Astrocyte (in vitro differentiated cells and primary cell): ENCODE results near the gene C16orf54. TPM values are rescaled to one million over a fixed set of nuclear protein-coding genes. Genes with fewer than 3 reads are reported as not detected.
A peak's percentile ranks its signal among the peaks of the same experiment; 100 is the strongest.
"Not testable (repeated sequence)": the region's sequence is repeated elsewhere in the genome, so short reads cannot be mapped to it uniquely, and the experiment has no call there.

ENCODE experiments used
- DNase-seq: peaks from one replicate; pipeline ENCODE4 v3.0.0-alpha.2; 2010; ENCODE audit warnings: low read depth
- FAIRE-seq: peaks from 2 replicates; lab custom pipeline; 2011; peaks lifted over from hg19 to GRCh38; lab: Jason Lieb, UNC
- H2AFZ ChIP-seq: 2 replicates; pipeline ENCODE4 v1.6.0; 2012; ENCODE audit warnings: low read depth, low read length, inconsistent platforms
- H3K27ac ChIP-seq: 2 replicates; pipeline ENCODE4 v1.5.1; 2011; ENCODE audit warnings: low read depth, low read length, inconsistent platforms
- H3K27me3 ChIP-seq: 2 replicates; pipeline ENCODE4 v1.6.0; 2011; ENCODE audit warnings: low read length, inconsistent platforms; ENCODE audit not compliant: insufficient read depth
- H3K36me3 ChIP-seq: 2 replicates; pipeline ENCODE4 v1.5.1; 2011; ENCODE audit warnings: low read length, inconsistent platforms; ENCODE audit not compliant: insufficient read depth
- H3K4me1 ChIP-seq: 2 replicates; pipeline ENCODE4 v1.5.1; 2011; ENCODE audit warnings: low read length, inconsistent platforms; ENCODE audit not compliant: insufficient read depth
- H3K4me2 ChIP-seq: 2 replicates; pipeline ENCODE4 v1.6.0; 2012; ENCODE audit warnings: low read length, inconsistent platforms
- H3K4me3 ChIP-seq: 2 replicates; pipeline ENCODE4 v1.5.1; 2011; ENCODE audit warnings: low read depth, mild to moderate bottlenecking, low read length, inconsistent platforms; ENCODE audit not compliant: insufficient read depth
- H3K79me2 ChIP-seq: 2 replicates; pipeline ENCODE4 v1.6.0; 2012; ENCODE audit warnings: mild to moderate bottlenecking, low read length, inconsistent platforms; ENCODE audit not compliant: insufficient read depth
- H3K9ac ChIP-seq: 2 replicates; pipeline ENCODE4 v1.6.0; 2012; ENCODE audit warnings: mild to moderate bottlenecking, low read length, inconsistent platforms
- H3K9me3 ChIP-seq: 2 replicates; pipeline ENCODE4 v1.5.1; 2012; ENCODE audit warnings: low read depth, mild to moderate bottlenecking, low read length, inconsistent platforms; ENCODE audit not compliant: insufficient read depth
- H4K20me1 ChIP-seq: 2 replicates; pipeline ENCODE4 v1.6.0; 2012; ENCODE audit warnings: low read length, inconsistent platforms; ENCODE audit not compliant: insufficient read depth
- H3K27ac Mint-ChIP-seq: one replicate; pipeline ENCODE4 v1.8.0; 2021; ENCODE audit warnings: mild to moderate bottlenecking, mixed read lengths; ENCODE audit not compliant: unreplicated experiment
- H3K27me3 Mint-ChIP-seq: one replicate; pipeline ENCODE4 v1.8.0; 2021; ENCODE audit warnings: low read depth, mixed read lengths; ENCODE audit not compliant: unreplicated experiment
- H3K36me3 Mint-ChIP-seq: one replicate; pipeline ENCODE4 v1.8.0; 2021; ENCODE audit warnings: low read depth, mixed read lengths; ENCODE audit not compliant: unreplicated experiment
- H3K4me1 Mint-ChIP-seq: one replicate; pipeline ENCODE4 v1.8.0; 2021; ENCODE audit warnings: low read depth, mixed read lengths; ENCODE audit not compliant: unreplicated experiment
- H3K4me3 Mint-ChIP-seq: one replicate; pipeline ENCODE4 v1.8.0; 2021; ENCODE audit warnings: mild to moderate bottlenecking, moderate library complexity, mixed read lengths; ENCODE audit not compliant: unreplicated experiment
- H3K9me3 Mint-ChIP-seq: one replicate; pipeline ENCODE4 v1.8.0; 2021; ENCODE audit warnings: mild to moderate bottlenecking, mixed read lengths; ENCODE audit not compliant: unreplicated experiment
- EZH2 ChIP-seq: IDR thresholded peaks from 2 replicates; pipeline ENCODE4 v1.6.1; 2012; ENCODE audit warnings: mild to moderate bottlenecking, low read length, inconsistent platforms; ENCODE audit not compliant: insufficient read depth
- total RNA-seq: library from RNA; stranded (reverse); gene quantifications from 2 replicates; pipeline ENCODE4 v1.2.1, GENCODE V29; 2021
- TF ChIP-seq, protein P1 (sequence below): IDR thresholded peaks from 2 replicates; pipeline ENCODE4 v1.5.1; 2011; ENCODE audit warnings: low read depth, mild to moderate bottlenecking, inconsistent platforms, low read length, moderate library complexity; ENCODE audit not compliant: insufficient read depth

Gene C16orf54
- total RNA-seq, 1 donor from 2014 or later = not detected

DNA sequence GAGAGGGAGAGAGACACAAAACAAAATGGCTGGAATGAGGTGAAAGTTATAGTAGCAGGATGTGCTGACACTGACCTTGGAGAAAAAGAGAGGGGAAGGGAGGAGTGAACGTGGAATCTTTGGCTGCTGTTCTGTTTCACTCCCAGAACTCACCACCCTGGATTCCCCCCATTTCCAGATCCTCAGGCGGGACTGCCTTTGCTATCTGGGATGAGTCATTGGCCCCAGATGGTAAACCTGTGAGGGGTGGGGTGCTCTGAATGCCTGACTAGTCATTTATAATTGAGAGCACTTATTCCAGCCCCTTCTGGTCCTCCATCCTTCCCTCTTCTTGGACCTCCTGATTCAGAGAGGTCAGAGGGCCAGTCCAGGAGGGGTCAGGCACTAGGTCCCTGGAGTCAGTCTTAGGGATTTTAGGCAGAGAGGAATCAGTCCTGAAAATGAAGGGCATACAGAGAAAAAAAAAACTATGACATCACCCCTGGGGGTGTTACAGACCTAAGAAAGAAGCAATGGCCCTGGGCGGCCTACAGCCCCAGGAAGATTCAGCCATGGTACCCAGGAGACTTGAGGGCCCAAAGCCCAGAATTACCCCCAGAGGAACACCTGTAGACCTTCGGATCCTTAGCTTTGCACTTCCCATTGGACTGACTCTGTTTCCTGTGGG, 30.1 kb upstream of the C16orf54 start:
- H3K9me3 Mint-ChIP-seq = peaks cover 2% of the 10 kb centered on the region
- Histone ChIP-seq H3K9ac (no peak overlapping the region), H3K79me2 (no peaks in the 10 kb centered on the region), H3K27me3 (peaks cover 9% of the 10 kb centered on the region), H3K9me3 (no peaks in the 10 kb centered on the region), H4K20me1 (no peaks in the 10 kb centered on the region), H3K4me3 (no peak overlapping the region), H3K4me1 (peaks cover 5% of the 10 kb centered on the region), H3K27ac (no peak overlapping the region), H2AFZ (peak overlapping the region; percentile 52), H3K4me2 (no peak overlapping the region), H3K36me3 (no peaks in the 10 kb centered on the region)
- DNase-seq (peak; percentile 45), FAIRE-seq (no peak)
- no peak for TF ChIP-seq EZH2
- TF ChIP-seq, protein P1, sequence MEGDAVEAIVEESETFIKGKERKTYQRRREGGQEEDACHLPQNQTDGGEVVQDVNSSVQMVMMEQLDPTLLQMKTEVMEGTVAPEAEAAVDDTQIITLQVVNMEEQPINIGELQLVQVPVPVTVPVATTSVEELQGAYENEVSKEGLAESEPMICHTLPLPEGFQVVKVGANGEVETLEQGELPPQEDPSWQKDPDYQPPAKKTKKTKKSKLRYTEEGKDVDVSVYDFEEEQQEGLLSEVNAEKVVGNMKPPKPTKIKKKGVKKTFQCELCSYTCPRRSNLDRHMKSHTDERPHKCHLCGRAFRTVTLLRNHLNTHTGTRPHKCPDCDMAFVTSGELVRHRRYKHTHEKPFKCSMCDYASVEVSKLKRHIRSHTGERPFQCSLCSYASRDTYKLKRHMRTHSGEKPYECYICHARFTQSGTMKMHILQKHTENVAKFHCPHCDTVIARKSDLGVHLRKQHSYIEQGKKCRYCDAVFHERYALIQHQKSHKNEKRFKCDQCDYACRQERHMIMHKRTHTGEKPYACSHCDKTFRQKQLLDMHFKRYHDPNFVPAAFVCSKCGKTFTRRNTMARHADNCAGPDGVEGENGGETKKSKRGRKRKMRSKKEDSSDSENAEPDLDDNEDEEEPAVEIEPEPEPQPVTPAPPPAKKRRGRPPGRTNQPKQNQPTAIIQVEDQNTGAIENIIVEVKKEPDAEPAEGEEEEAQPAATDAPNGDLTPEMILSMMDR = no peak
- no peak overlapping the region for H3K4me3 Mint-ChIP-seq
- H3K27ac Mint-ChIP-seq = no peak overlapping the region
- peaks cover 41% of the 10 kb centered on the region for H3K27me3 Mint-ChIP-seq
- no peaks in the 10 kb centered on the region for H3K36me3 Mint-ChIP-seq
- no peaks in the 10 kb centered on the region for H3K4me1 Mint-ChIP-seq

DNA sequence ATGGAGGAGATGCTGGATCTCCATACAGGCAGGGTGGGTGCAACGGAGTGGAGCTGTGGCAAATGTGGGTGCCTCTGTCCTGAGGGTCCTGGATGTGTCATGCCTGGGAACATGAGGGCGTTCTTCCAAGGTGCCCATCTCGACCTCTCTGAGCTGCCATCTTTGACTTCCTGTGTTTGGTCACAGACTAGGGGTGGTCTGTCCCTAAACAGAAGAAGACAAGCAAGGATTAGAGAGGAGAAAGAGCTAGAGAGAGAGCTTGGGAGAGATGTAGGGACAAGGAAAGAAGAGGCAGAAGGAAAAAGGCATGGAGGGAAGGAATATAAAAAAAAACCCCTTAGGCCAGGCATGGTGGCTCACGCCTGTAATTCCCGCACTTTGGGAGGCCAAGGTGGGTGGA, 28.9 kb upstream of the C16orf54 start:
- Histone ChIP-seq H3K9ac (no peak overlapping the region), H3K4me1 (peaks cover 5% of the 10 kb centered on the region), H2AFZ (no peak overlapping the region), H3K4me3 (no peak overlapping the region), H3K4me2 (no peak overlapping the region), H3K79me2 (no peaks in the 10 kb centered on the region), H4K20me1 (no peaks in the 10 kb centered on the region), H3K36me3 (no peaks in the 10 kb centered on the region), H3K9me3 (no peaks in the 10 kb centered on the region), H3K27ac (no peak overlapping the region), H3K27me3 (peaks cover 9% of the 10 kb centered on the region)
- Mint-ChIP-seq H3K36me3 (no peaks in the 10 kb centered on the region), H3K4me3 (no peak overlapping the region), H3K27ac (no peak overlapping the region), H3K9me3 (no peaks in the 10 kb centered on the region), H3K27me3 (peaks cover 29% of the 10 kb centered on the region), H3K4me1 (no peaks in the 10 kb centered on the region)
- no peak for FAIRE-seq
- no peak for TF ChIP-seq EZH2
- TF ChIP-seq, protein P1 = no peak
- no peak for DNase-seq

DNA sequence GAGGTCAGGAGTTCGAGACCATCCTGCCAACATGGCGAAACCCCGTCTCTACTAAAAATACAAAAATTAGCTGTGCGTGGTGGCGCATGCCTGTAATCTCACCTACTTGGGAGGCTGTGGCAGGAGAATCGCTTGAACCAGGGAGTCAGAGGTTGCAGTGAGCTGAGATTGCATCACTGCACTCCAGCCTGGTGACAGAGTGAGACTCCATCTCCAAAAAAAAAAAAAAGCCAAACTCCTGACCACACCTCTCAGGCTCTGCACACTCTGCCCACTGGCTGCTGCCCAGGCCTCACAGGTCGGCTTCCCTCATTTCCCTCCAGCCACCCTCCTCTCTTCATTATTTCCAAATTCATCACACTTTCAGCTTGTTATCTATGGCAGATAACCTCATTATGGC, 26.5 kb upstream of the C16orf54 start:
- H2AFZ ChIP-seq, DNase-seq, H3K27ac Mint-ChIP-seq, H3K36me3 ChIP-seq, H3K36me3 Mint-ChIP-seq, H3K4me2 ChIP-seq, H3K27ac ChIP-seq, H3K4me1 ChIP-seq, H3K9ac ChIP-seq, H3K9me3 ChIP-seq, FAIRE-seq, H3K27me3 Mint-ChIP-seq, H3K9me3 Mint-ChIP-seq, H3K27me3 ChIP-seq, H3K4me3 Mint-ChIP-seq, H4K20me1 ChIP-seq, H3K79me2 ChIP-seq, H3K4me1 Mint-ChIP-seq, H3K4me3 ChIP-seq: not testable (repeated sequence)
